Right ventricle myocardium superior (tissue), 1 donor: ENCODE results near the gene A2ML1. TPM values are rescaled to one million over a fixed set of nuclear protein-coding genes. Genes with fewer than 3 reads are reported as not detected.
"Not testable (repeated sequence)": the region's sequence is repeated elsewhere in the genome, so short reads cannot be mapped to it uniquely, and the experiment has no call there.

ENCODE experiments used
- ATAC-seq: fragments of 200-7000 bp; cut with Tn5 transposase; one replicate; pipeline ENCODE4 v1.9.1; 2020; ENCODE audit warnings: mild to moderate bottlenecking; ENCODE audit not compliant: poor library complexity
- DNase-seq: peaks from one replicate; pipeline ENCODE4 v3.0.0-alpha.2; 2020
- intact Hi-C: fragments of 100-400 bp; cut with DNase I; formaldehyde crosslinking; loops from one replicate; pipeline ENCODE4 v1.11.2; 2022
- total RNA-seq: library from RNA; stranded (reverse); fragmentation: NEBNext Ultra II Directional; extraction: Animal tissue kit (Norgen Biotek cat#: 25700); gene quantifications from one replicate; pipeline ENCODE4 v1.2.1, GENCODE V29; 2021
- donor health status: DM: no; HTN: yes; CAD: no; lungs with severe emphysema.

Gene A2ML1
- total RNA-seq, 1 donor from 2014 or later: not detected

DNA sequence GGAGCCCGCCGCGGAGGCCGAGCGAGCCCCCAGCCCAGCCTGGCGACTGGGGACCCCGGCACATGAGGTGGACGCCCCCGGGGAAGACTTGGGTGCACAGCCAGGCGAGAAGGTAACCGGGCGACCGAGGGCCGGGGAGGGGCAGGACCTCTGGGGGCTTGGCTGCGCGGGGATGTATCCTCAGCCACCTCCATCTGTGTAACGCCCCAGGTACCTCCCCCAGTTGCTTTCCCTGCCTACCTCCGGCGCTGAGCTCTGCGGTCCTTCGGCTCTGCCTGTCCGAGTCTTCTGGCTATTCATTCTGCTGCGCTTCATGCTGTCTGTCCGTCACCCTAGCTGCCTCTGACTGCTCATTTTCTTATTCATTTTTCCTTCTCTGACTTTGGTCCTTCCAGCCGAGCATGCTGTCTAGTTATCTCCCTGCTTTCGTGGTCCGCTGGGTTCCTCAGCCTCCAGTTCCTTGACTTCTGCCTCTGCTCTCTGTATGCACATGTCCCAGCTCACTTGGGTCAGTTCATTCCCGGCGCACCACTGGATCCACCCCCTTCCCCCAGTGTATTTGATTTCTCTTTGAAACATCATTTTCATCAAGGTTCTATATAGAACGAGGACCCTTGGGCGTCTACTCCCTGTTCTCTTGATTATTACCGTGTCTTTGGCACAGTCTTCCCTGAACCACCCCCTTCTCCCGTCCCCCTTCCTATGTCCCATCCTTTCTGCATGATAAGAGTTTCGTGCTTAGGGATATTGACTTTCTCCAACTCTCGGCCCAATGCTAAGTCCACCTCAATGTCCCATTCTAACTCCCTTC, 92.5 kb downstream of the A2ML1 start:
- ATAC-seq: peak; percentile 65
- peak; percentile 61 for DNase-seq
- intact Hi-C loops: loop anchor here (10.0 kb wide), 1 partner anchor 130 kb away; no protein-coding TSS in a partner anchor

DNA sequence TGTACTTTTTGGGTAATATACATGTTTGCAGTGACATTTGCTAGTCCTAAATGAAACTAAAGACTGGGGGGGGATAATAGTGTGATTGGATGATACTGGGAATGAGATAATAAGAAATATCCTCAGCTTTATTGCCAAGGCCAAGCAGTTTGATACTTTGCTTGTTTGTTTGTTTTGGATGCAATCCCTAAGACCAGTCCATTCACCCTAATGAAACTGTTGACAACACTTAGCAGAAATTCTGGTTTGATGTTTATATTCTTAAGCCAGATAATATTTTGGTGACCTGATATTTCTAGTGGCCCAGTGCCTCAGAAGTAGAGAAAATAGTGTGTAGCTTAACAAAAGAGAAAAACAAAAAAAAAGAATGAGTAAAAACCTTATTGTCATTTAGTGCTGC, 93.7 kb downstream of the A2ML1 start:
- intact Hi-C loops: loop anchor here (10.0 kb wide), 1 partner anchor 129 kb away; no protein-coding TSS in a partner anchor
- DNase-seq (no peak), ATAC-seq (no peak)

DNA sequence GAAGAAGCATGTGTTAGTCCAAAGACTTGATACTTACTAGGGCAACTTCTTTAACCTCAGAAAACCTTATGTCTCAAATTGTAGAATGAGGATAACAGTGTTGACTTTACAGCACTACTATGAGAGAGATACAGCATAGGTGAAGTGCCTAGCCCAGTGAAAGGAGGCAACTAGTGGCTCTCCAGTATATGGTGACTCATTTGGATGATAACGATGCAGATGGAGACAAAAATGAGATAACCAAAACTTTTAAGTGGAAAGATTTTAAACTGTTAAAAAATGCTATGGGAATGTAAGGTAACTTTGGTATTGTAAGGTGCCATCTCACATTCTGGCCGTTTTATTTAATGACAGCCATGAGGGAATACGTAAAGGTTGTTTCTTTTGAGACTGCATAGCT, 94.6 kb downstream of the A2ML1 start:
- intact Hi-C loops: loop anchor here (10.0 kb wide), 1 partner anchor 128 kb away; no protein-coding TSS in a partner anchor
- no peak for ATAC-seq
- DNase-seq: no peak

DNA sequence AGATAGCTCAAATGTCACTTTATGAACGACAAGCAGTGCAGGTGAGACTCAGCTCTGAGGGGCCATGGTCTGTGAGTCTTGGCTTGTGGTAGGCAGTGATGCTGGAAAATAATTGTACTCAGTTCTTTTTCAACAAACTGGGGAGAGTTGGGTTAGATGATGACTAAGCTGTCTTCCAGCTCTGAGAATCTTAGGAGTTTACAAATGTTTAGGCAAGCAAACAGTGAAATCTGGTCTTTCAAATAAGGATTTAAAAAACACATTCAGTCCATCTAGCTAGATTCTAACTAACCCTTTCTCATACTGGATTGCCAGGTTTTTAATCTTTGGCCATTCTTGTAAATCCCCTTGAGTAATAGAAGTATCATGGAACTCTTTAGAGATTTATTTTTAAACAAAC, 95.3 kb downstream of the A2ML1 start:
- intact Hi-C loops: loop anchor here (10.0 kb wide), 1 partner anchor 127 kb away; no protein-coding TSS in a partner anchor
- no peak for DNase-seq
- ATAC-seq: no peak

DNA sequence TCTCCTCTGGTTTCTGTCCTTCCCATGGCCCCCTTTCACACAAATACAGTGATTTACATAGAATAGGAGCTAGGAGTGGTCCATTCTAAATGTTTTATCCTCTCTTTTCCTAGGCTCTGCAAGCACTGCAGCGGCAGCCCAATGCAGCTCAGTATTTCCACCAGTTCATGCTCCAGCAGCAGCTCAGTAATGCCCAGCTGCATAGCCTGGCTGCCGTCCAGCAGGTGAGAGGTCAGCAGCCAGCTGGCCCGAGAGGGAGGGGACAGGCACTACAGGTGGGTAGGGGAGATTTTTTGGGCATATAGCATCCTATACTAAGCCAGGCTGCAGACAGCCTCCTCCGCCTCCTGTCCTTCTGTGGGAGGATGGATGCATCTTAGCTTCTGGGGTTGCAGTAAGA, 97.2 kb downstream of the A2ML1 start:
- DNase-seq, ATAC-seq: not testable (repeated sequence)
- intact Hi-C loops: loop anchor here (10.0 kb wide), 1 partner anchor 125 kb away; no protein-coding TSS in a partner anchor

DNA sequence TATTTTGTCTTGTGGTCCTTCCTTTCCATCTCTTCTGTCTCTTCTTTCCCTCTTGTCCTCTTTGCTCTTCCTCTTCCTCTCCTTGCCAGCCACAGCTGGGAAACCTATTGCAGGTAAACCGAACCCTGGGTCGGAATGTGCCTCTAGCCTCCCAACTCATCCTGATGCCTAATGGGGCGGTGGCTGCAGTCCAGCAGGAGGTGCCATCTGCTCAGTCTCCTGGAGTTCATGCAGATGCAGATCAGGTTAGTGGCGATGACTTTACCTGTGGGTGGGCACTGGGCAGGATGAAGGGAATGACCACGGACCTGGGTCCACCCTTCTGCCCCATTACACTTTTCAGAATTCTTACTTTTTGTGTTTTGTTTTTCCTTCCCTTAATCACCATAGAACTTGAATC, 100.1 kb downstream of the A2ML1 start:
- DNase-seq: no peak
- intact Hi-C loops: no loop called here
- no peak for ATAC-seq

Other genes starting within 250 kb of the A2ML1 start
- gene AICDA, start 209.8 kb upstream of the A2ML1 start, total RNA-seq: not detected
- gene MFAP5, start 159.8 kb upstream of the A2ML1 start, total RNA-seq: 45.9 TPM
- gene RIMKLB, start 124.6 kb upstream of the A2ML1 start, total RNA-seq: 11.0 TPM
- gene PHC1, start 91.9 kb downstream of the A2ML1 start, total RNA-seq: 19.3 TPM
- gene M6PR, start 127.0 kb downstream of the A2ML1 start, total RNA-seq: 88.2 TPM
- 4.8 TPM for gene KLRG1, start 166.9 kb downstream of the A2ML1 start, total RNA-seq